Activated CD4-positive, alpha-beta T cell treated with anti-CD3 and anti-CD28 coated beads for 4 hours (primary cell): ENCODE data around the gene GPC3.
"Not testable (repeated sequence)": the region's sequence is repeated elsewhere in the genome, so short reads cannot be mapped to it uniquely, and the experiment has no call there.

ENCODE experiments used
- DNase-seq, 2 donors: peaks; one replicate each; pipeline ENCODE4 v3.0.0-alpha.2; 2020

The GPC3 gene

GRCh38 chrX:133542476-133542875, 442.9 kb downstream of the GPC3 start:
- no peak for DNase-seq

GRCh38 chrX:133541021-133541420, 444.4 kb downstream of the GPC3 start:
- DNase-seq = no peak

GRCh38 chrX:133538148-133538547, 447.2 kb downstream of the GPC3 start:
- DNase-seq = no peak

GRCh38 chrX:133537142-133537541, 448.3 kb downstream of the GPC3 start:
- DNase-seq = no peak

GRCh38 chrX:133535066-133535465, 450.3 kb downstream of the GPC3 start:
- DNase-seq = no peak

- no peak for DNase-seq
These were observed 451.2 kb downstream of the GPC3 start for GRCh38 chrX:133534172-133534571.

- DNase-seq = no peak
These were observed 452.1 kb downstream of the GPC3 start for GRCh38 chrX:133533249-133533648.

- no peak for DNase-seq
These were observed 454.4 kb downstream of the GPC3 start for GRCh38 chrX:133530960-133531359.

- DNase-seq = no peak
These were observed 455.8 kb downstream of the GPC3 start for GRCh38 chrX:133529578-133529977.

- no peak for DNase-seq
These were observed 457.6 kb downstream of the GPC3 start for GRCh38 chrX:133527825-133528224.

- no peak for DNase-seq
These were observed 458.0 kb downstream of the GPC3 start for GRCh38 chrX:133527415-133527814.

GRCh38 chrX:133526773-133527172, 458.6 kb downstream of the GPC3 start:
- DNase-seq = not testable (repeated sequence)

GRCh38 chrX:133523526-133523925, 461.9 kb downstream of the GPC3 start:
- DNase-seq = no peak

GRCh38 chrX:133523081-133523487, 462.3 kb downstream of the GPC3 start:
- no peak for DNase-seq

- DNase-seq = no peak
These were observed 468.7 kb downstream of the GPC3 start for GRCh38 chrX:133516686-133517085.

GRCh38 chrX:133514486-133514885, 470.9 kb downstream of the GPC3 start:
- no peak for DNase-seq

- no peak for DNase-seq
These were observed 472.3 kb downstream of the GPC3 start for GRCh38 chrX:133513123-133513522.

GRCh38 chrX:133511041-133511440, 474.4 kb downstream of the GPC3 start:
- DNase-seq = no peak

GRCh38 chrX:133497356-133497755, 488.0 kb downstream of the GPC3 start:
- DNase-seq = no peak

- no peak for DNase-seq
These were observed 489.7 kb downstream of the GPC3 start for GRCh38 chrX:133495464-133496391.

GRCh38 chrX:133493366-133493765, 492.0 kb downstream of the GPC3 start:
- DNase-seq = no peak

- DNase-seq = no peak
These were observed 494.4 kb downstream of the GPC3 start for GRCh38 chrX:133490955-133491354.
